H1 (cell line): Measurements from ENCODE around the gene TBCD. TPM values are rescaled to one million over a fixed set of nuclear protein-coding genes. Genes with fewer than 3 reads are reported as not detected.

Source experiments
- CTCF ChIA-PET: fragments of 300-600 bp; sonication (Branson Sonifier 250); formaldehyde crosslinking; loops from one replicate; lab custom pipeline; 2021; ENCODE audit not compliant: partially characterized antibody; lab: Charles Lee
- POLR2A ChIA-PET: fragments of 300-600 bp; sonication (Branson Sonifier 250); formaldehyde crosslinking; loops from one replicate; lab custom pipeline; 2021; ENCODE audit warnings: inconsistent platforms; ENCODE audit not compliant: partially characterized antibody; lab: Charles Lee
- DNase-seq, 2 experiments: peaks; one replicate each; pipeline versions ENCODE4 v3.0.0 to v3.0.0-alpha.2; 2010 to 2022; ENCODE audit warnings: low spot score in 2 of 2, low read depth in 1 of 2, mixed read lengths in 1 of 2
- FAIRE-seq: peaks from 2 replicates; lab custom pipeline; 2011; peaks lifted over from hg19 to GRCh38; lab: Jason Lieb, UNC
- H2AFZ ChIP-seq: 2 replicates; pipeline ENCODE4 v1.8.1; 2012; ENCODE audit warnings: low read length, inconsistent platforms
- H2AK5ac ChIP-seq: 2 replicates; pipeline ENCODE4 v1.6.1; 2013; ENCODE audit warnings: low read depth, low read length
- H2BK120ac ChIP-seq: replicated peaks from 2 replicates; pipeline ENCODE3; 2013; ENCODE audit warnings: low read depth, low read length, inconsistent platforms
- H2BK12ac ChIP-seq: 2 replicates; pipeline ENCODE4 v1.6.1; 2013; ENCODE audit warnings: low read depth, low read length
- H2BK15ac ChIP-seq: 2 replicates; pipeline ENCODE4 v1.6.1; 2013; ENCODE audit warnings: low read length
- H2BK20ac ChIP-seq: 2 replicates; pipeline ENCODE4 v1.6.1; 2013; ENCODE audit warnings: low read length
- H2BK5ac ChIP-seq: 2 replicates; pipeline ENCODE4 v1.6.1; 2013; ENCODE audit warnings: low read depth, low read length
- H3K14ac ChIP-seq: 2 replicates; pipeline ENCODE4 v1.6.1; 2013; ENCODE audit warnings: inconsistent platforms; ENCODE audit not compliant: insufficient read length
- H3K18ac ChIP-seq: 2 replicates; pipeline ENCODE4 v1.6.1; 2013; ENCODE audit warnings: low read length; ENCODE audit errors: extremely low read depth
- H3K23ac ChIP-seq: 2 replicates; pipeline ENCODE4 v1.6.1; 2013; ENCODE audit warnings: inconsistent platforms; ENCODE audit not compliant: insufficient read length
- H3K23me2 ChIP-seq: 2 replicates; pipeline ENCODE4 v1.6.1; 2013; ENCODE audit warnings: low read depth, low read length
- H3K27ac ChIP-seq: 2 replicates; pipeline ENCODE4 v1.6.1; 2011; ENCODE audit warnings: low read depth, low read length, inconsistent platforms
- H3K27me3 ChIP-seq, 4 experiments: replicated peaks in 1 of 4; 1 replicate in 1 of 4; 2 replicates in 3 of 4; pipeline versions ENCODE4 v1.6.1 to v1.8.1; 2011 to 2013; ENCODE audit warnings: low read length in 3 of 4, mild to moderate bottlenecking in 3 of 4, inconsistent platforms in 2 of 4, mixed read lengths in 2 of 4, moderate library complexity in 1 of 4; ENCODE audit not compliant: control insufficient read depth in 3 of 4, insufficient read depth in 3 of 4; ENCODE audit errors: extremely low read depth in 1 of 4
- H3K36me3 ChIP-seq, 4 experiments: 2 replicates each; pipeline versions ENCODE4 v1.6.1 to v1.8.1; 2011 to 2013; ENCODE audit warnings: mild to moderate bottlenecking in 4 of 4, low read length in 3 of 4, moderate library complexity in 2 of 4, control low read depth in 1 of 4, inconsistent platforms in 1 of 4; ENCODE audit not compliant: insufficient read depth in 4 of 4, control insufficient read depth in 2 of 4
- H3K4ac ChIP-seq: replicated peaks from 2 replicates; pipeline ENCODE3; 2013; ENCODE audit warnings: low read length, low read depth, mixed read lengths, inconsistent platforms; ENCODE audit not compliant: insufficient read length
- H3K4me1 ChIP-seq, 4 experiments: replicated peaks in 1 of 4; 1 replicate in 1 of 4; 2 replicates in 3 of 4; pipeline versions ENCODE4 v1.6.1 to v1.8.1; 2011 to 2013; ENCODE audit warnings: low read length in 3 of 4, inconsistent platforms in 2 of 4, mixed read lengths in 1 of 4; ENCODE audit not compliant: insufficient read depth in 4 of 4, control insufficient read depth in 3 of 4
- H3K4me2 ChIP-seq, 2 experiments: 2 replicates each; pipeline versions ENCODE4 v1.6.1 to v1.8.1; 2011 to 2013; ENCODE audit warnings: low read depth in 2 of 2, low read length in 2 of 2, control low read depth in 1 of 2, inconsistent platforms in 1 of 2, mild to moderate bottlenecking in 1 of 2; ENCODE audit not compliant: insufficient read depth in 1 of 2
- H3K4me3 ChIP-seq, 4 experiments: fragments of 200-600, 300-600 bp in 1 of 4; sonication (generic), shearing (Covaris generic), sonication (Bioruptor Twin) in 1 of 4; 2 replicates each; pipeline versions ENCODE4 v1.5.1 to v1.8.1; 2011 to 2016; ENCODE audit warnings: low read length in 4 of 4, low read depth in 3 of 4, control low read depth in 2 of 4, inconsistent platforms in 2 of 4, mild to moderate bottlenecking in 2 of 4, mixed read lengths in 1 of 4, moderate library complexity in 1 of 4; ENCODE audit not compliant: insufficient read depth in 2 of 4; ENCODE audit errors: extremely low read depth in 1 of 4
- H3K56ac ChIP-seq: replicated peaks from 2 replicates; pipeline ENCODE3; 2013; ENCODE audit warnings: low read depth, mild to moderate bottlenecking, mixed read lengths, low read length, inconsistent platforms; ENCODE audit not compliant: insufficient read length
- H3K79me1 ChIP-seq: 2 replicates; pipeline ENCODE4 v1.6.1; 2013; ENCODE audit warnings: low read depth, low read length, control low read depth
- H3K79me2 ChIP-seq, 2 experiments: 2 replicates each; pipeline versions ENCODE4 v1.6.1 to v1.8.1; 2012 to 2013; ENCODE audit warnings: low read length in 2 of 2, mild to moderate bottlenecking in 2 of 2, inconsistent platforms in 1 of 2; ENCODE audit not compliant: insufficient read depth in 2 of 2, control insufficient read depth in 1 of 2
- H3K9ac ChIP-seq, 4 experiments: replicated peaks in 1 of 4; 1 replicate in 1 of 4; 2 replicates in 3 of 4; pipeline versions ENCODE4 v1.6.1 to v1.8.1; 2011 to 2013; ENCODE audit warnings: low read depth in 3 of 4, low read length in 3 of 4, control low read depth in 2 of 4, mild to moderate bottlenecking in 2 of 4, moderate library complexity in 2 of 4, inconsistent platforms in 1 of 4; ENCODE audit errors: extremely low read depth in 1 of 4
- H3K9me3 ChIP-seq, 2 experiments: 2 replicates each; pipeline versions ENCODE4 v1.6.1 to v1.8.1; 2012 to 2013; ENCODE audit warnings: mild to moderate bottlenecking in 2 of 2, moderate library complexity in 2 of 2, control low read depth in 1 of 2, inconsistent platforms in 1 of 2, low read depth in 1 of 2, low read length in 1 of 2, mixed read lengths in 1 of 2; ENCODE audit not compliant: insufficient read depth in 2 of 2
- H4K20me1 ChIP-seq, 2 experiments: replicated peaks in 1 of 2; 2 replicates each; pipeline versions ENCODE3 to v1.8.1; 2011 to 2013; ENCODE audit warnings: inconsistent platforms in 2 of 2, low read length in 2 of 2, mild to moderate bottlenecking in 1 of 2; ENCODE audit not compliant: insufficient read depth in 2 of 2, control insufficient read depth in 1 of 2
- H4K5ac ChIP-seq: 2 replicates; pipeline ENCODE4 v1.6.1; 2013; ENCODE audit warnings: low read length, low read depth, mixed read lengths, inconsistent platforms; ENCODE audit not compliant: insufficient read length
- H4K8ac ChIP-seq: 2 replicates; pipeline ENCODE4 v1.8.0; 2013; ENCODE audit warnings: mild to moderate bottlenecking, moderate library complexity, low read length, inconsistent platforms; ENCODE audit not compliant: insufficient read depth; ENCODE audit errors: extremely low read depth
- H4K91ac ChIP-seq: replicated peaks from 2 replicates; pipeline ENCODE3; 2013; ENCODE audit warnings: low read length, mixed read lengths, inconsistent platforms; ENCODE audit not compliant: insufficient read length
- ATF2 ChIP-seq: IDR thresholded peaks from 2 replicates; pipeline ENCODE4 v1.6.1; 2012; ENCODE audit warnings: low read length, inconsistent platforms
- BRCA1 ChIP-seq: IDR thresholded peaks from 2 replicates; pipeline ENCODE4 v1.6.1; 2012; ENCODE audit warnings: low read depth, low read length, improper control_type of control experiment
- E2F6 ChIP-seq: IDR thresholded peaks from 2 replicates; pipeline ENCODE4 v1.6.1; 2012; ENCODE audit warnings: inconsistent platforms
- HDAC2 ChIP-seq, 2 experiments: fragments of 300-600 bp in 1 of 2; sonication (generic) in 1 of 2; IDR thresholded peaks; 2 replicates each; pipeline ENCODE4 v1.6.1; 2011 to 2012; ENCODE audit warnings: low read depth in 2 of 2, low read length in 2 of 2, mild to moderate bottlenecking in 2 of 2, moderate library complexity in 2 of 2, borderline replicate concordance in 1 of 2, inconsistent platforms in 1 of 2
- HDAC6 ChIP-seq: IDR thresholded peaks from one replicate; pipeline ENCODE4 v1.7.1; 2012; ENCODE audit warnings: low read depth, mild to moderate bottlenecking, inconsistent platforms, low read length, moderate library complexity
- JUN ChIP-seq: IDR thresholded peaks from 2 replicates; pipeline ENCODE4 v1.6.1; 2011; ENCODE audit warnings: low read depth, mild to moderate bottlenecking, improper control_type of control experiment, low read length
- JUND ChIP-seq: IDR thresholded peaks from 2 replicates; pipeline ENCODE4 v1.6.1; 2011; ENCODE audit warnings: mild to moderate bottlenecking, improper control_type of control experiment, low read length
- SIN3A ChIP-seq, 2 experiments: IDR thresholded peaks in 1 of 2; conservative IDR thresholded peaks in 1 of 2; 2 replicates each; pipeline ENCODE4 v1.6.1; 2011 to 2012; ENCODE audit warnings: low read length in 2 of 2, improper control_type of control experiment in 1 of 2, low read depth in 1 of 2, mild to moderate bottlenecking in 1 of 2
- SIRT6 ChIP-seq: IDR thresholded peaks from one replicate; pipeline ENCODE4 v1.7.1; 2012; ENCODE audit warnings: low read length, inconsistent platforms
- TAF1 ChIP-seq: IDR thresholded peaks from 2 replicates; pipeline ENCODE4 v1.6.1; 2011; ENCODE audit warnings: mild to moderate bottlenecking, low read depth, low read length
- TAF7 ChIP-seq: optimal IDR thresholded peaks from 2 replicates; pipeline ENCODE3; 2011; ENCODE audit warnings: low read depth, mild to moderate bottlenecking, inconsistent platforms, low read length, moderate library complexity, borderline replicate concordance
- whole genome bisulfite sequencing, 2 experiments: shearing (Covaris generic) in 1 of 2; methylation state at CpG; one replicate each; pipeline versions ENCODE4 v1.1.6 to v1.1.7; 2013 to 2015; ENCODE audit warnings: low lambda C conversion rate in 2 of 2, mixed read lengths in 2 of 2, inconsistent platforms in 1 of 2, low coverage in 1 of 2, missing lambda C conversion rate in 1 of 2; ENCODE audit not compliant: insufficient replicate concordance in 2 of 2, insufficient coverage in 1 of 2, insufficient read length in 1 of 2; ENCODE audit errors: extremely low coverage in 1 of 2, missing lambda C conversion rate in 1 of 2; 5-methylcytosine and 5-hydroxymethylcytosine counted together
- polyA plus RNA-seq, 7 experiments: library from polyadenylated mRNA; depleted of rRNA in 3 of 7; stranded (reverse) in 5 of 7; unstranded in 2 of 7; fragments of >200 nt in 5 of 7; fragments of 200-250 nt in 2 of 7; gene quantifications; 1 replicate in 5 of 7; 2 replicates in 1 of 7; 4 replicates in 1 of 7; pipeline versions ENCODE4 v1.2.1 to v1.2.3, GENCODE V29; 2011 to 2013; ENCODE audit warnings: missing spikeins in 2 of 7, mixed read lengths in 2 of 7
- total RNA-seq: library from RNA; stranded (reverse); fragmentation: NEBNext Ultra II Directional; extraction: Animal tissue kit (Norgen Biotek cat#: 25700); gene quantifications from 2 replicates; pipeline ENCODE4 v1.2.1, GENCODE V29; 2021

Gene TBCD
- total and polyA plus RNA-seq, 2 of the 8 experiments (the other 6 are each of a cell fraction or from before 2014, with no cell fraction given), result 118 to 162 TPM

GRCh38 chr17:82894389-82894788 lies 142.5 kb downstream of the TBCD start:
- H2BK20ac ChIP-seq, result no peak overlapping the region
- peaks cover 0 to 7% (median 3%) of the 10 kb centered on the region in 4 experiments; a peak in 4 of 8 replicates for H3K36me3 ChIP-seq
- ChIA-PET CTCF (interaction anchor here (0.8 to 1.4 kb wide), 5 partner anchors 16 to 182 kb away, joined by 3 to 5 read pairs (median 3); no protein-coding TSS in a partner anchor), POLR2A (no interaction called here)
- FAIRE-seq (no peak), DNase-seq (no peak)
- no peak overlapping the region for H3K14ac ChIP-seq
- H3K4ac ChIP-seq, result no peak overlapping the region
- peaks cover 2 to 6% (median 4%) of the 10 kb centered on the region in 4 experiments; a peak in 5 of 7 replicates for H3K4me1 ChIP-seq
- no peak overlapping the region for H3K56ac ChIP-seq
- no peak overlapping the region for H2AFZ ChIP-seq
- no peak overlapping the region for H3K27ac ChIP-seq
- no peaks in the 10 kb centered on the region for H3K23me2 ChIP-seq
- no peak overlapping the region for H2BK12ac ChIP-seq
- no peak overlapping the region for H2BK15ac ChIP-seq
- H4K5ac ChIP-seq, result no peak overlapping the region
- H2BK5ac ChIP-seq, result no peak overlapping the region
- no peak overlapping the region for H3K18ac ChIP-seq
- no peaks in the 10 kb centered on the region for H3K27me3 ChIP-seq
- H3K79me1 ChIP-seq, result peaks cover 8% of the 10 kb centered on the region; the same call in 1 of the 2 replicates
- H4K8ac ChIP-seq, result no peak overlapping the region
- H4K91ac ChIP-seq, result no peak overlapping the region
- no peak overlapping the region for H2AK5ac ChIP-seq
- peaks cover 0 to 8% of the 10 kb centered on the region in 2 experiments for H4K20me1 ChIP-seq
- no peaks in the 10 kb centered on the region; a peak in 1 of 4 replicates for H3K9me3 ChIP-seq
- H3K23ac ChIP-seq, result no peak overlapping the region
- H3K4me2 ChIP-seq, result no peak overlapping the region
- no peak overlapping the region for H2BK120ac ChIP-seq
- H3K4me3 ChIP-seq, result no peak overlapping the region
- 94% methylated on average over 7 of the region's 7 CpGs; no CpG with 5 or more reads in 1 of the 2 experiments for WGBS, 2 experiments
- H3K9ac ChIP-seq, result no peak overlapping the region
- H3K79me2 ChIP-seq, result peaks cover 0 to 8% of the 10 kb centered on the region in 2 experiments; a peak in 1 of 4 replicates
- no peak for TF ChIP-seq SIRT6
- no peak for TF ChIP-seq BRCA1
- TF ChIP-seq SIN3A (conservative IDR thresholded peaks at IDR 0.05 in 1 of 2, IDR thresholded peaks at IDR 0.05 in 1 of 2; ENCODE audit: low read depth in 1 of 2, low read length in 2 of 2), result no peak
- TF ChIP-seq TAF1, result no peak
- no peak for TF ChIP-seq ATF2
- no peak for TF ChIP-seq HDAC2 (IDR thresholded peaks at IDR 0.05; ENCODE audit: borderline replicate concordance in 1 of 2, low read depth in 2 of 2, low read length in 2 of 2)
- TF ChIP-seq HDAC6, result no peak
- TF ChIP-seq JUND, result no peak
- TF ChIP-seq TAF7, result no peak
- no peak for TF ChIP-seq JUN
- no peak for TF ChIP-seq E2F6
